Measurements from ENCODE around the gene MAP7.
"Not testable (repeated sequence)": the region's sequence is repeated elsewhere in the genome, so short reads cannot be mapped to it uniquely, and the experiment has no call there.

MAP7 gene

DNA sequence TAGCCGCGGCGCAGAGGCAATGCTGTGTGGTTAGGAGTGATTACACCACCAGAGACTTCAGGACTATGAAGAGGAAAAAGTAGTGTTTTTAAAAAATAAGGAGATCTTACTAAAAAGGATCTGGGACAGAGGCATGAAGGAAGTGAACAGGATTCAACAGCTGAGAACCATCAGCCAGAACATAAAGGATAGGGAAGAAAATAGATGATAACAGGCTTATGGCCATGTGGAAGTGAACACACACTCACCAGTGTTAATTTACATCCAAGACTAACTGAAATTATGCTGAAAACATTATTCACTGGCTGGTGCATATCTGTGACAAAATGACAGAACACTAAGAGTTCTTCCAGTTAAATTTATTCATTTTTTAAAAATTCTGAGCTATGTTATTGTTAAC lies 213.1 kb downstream of the MAP7 start:
- no peak for DNase-seq (ENCODE audit: low read depth)

DNA sequence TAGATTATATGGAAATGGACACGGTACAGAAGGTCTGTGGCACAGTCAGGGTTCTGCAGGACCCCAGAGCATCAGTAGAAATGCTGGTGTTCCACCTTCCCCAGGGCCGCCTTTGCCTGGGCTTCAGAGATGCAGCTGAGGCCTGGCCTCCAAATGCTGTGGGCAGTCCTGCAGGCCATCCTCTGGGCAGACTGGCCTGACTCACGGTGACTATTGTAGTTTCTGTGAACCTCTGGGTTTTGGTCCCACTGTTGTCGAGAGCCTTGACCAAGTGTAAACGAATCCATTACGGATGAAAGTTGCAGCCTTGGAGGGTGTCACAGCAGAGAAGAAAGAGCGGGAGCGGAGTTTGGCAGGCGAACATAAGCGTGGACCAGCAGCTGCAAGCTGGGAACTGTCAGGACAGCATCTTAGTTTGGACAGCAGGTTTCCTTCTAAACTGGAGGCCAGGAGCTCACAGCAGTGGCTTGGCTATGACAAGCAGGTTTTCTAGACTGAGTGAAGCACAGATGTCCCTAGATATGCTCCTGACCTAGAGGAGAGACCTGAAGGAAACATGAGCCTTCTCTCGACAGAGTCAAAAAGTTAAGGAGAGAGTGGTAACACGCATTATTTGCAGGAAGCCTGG lies 214.4 kb downstream of the MAP7 start:
- no peak for DNase-seq (ENCODE audit: low read depth)

DNA sequence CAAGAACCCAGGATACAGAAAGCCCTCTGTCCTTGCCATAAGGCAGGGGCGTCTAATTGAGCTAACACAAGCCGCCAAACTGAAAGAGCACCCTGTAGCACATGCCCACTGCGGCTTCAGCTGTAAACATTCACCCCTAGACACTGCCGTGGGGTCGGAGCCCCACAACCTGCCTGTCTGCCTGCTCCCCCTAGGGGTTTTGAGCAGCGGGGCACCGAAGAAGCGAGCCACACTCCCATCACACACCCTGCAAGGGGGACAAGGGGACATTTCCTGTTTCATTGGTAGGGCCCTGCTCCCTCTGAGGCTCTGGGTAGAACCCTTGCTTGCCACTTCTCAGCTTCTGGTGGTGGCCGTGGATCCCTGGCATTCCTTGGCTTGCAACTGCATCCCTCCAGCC lies 215.4 kb downstream of the MAP7 start:
- no peak for DNase-seq (ENCODE audit: low read depth)

- DNase-seq (ENCODE audit: low read depth), result no peak
Observed at GRCh38 chr6:136334465-136334846, 215.8 kb downstream of the MAP7 start.

GRCh38 chr6:136333824-136334464 lies 216.3 kb downstream of the MAP7 start:
- no peak for DNase-seq (ENCODE audit: low read depth)

- DNase-seq (ENCODE audit: low read depth), result no peak
Observed at GRCh38 chr6:136331461-136331860, 218.8 kb downstream of the MAP7 start.

- DNase-seq (ENCODE audit: low read depth), result no peak
Observed at GRCh38 chr6:136330634-136331033, 219.6 kb downstream of the MAP7 start.

- peak; percentile 7 for DNase-seq (ENCODE audit: low read depth)
Observed at GRCh38 chr6:136326038-136326553, 224.1 kb downstream of the MAP7 start.

DNA sequence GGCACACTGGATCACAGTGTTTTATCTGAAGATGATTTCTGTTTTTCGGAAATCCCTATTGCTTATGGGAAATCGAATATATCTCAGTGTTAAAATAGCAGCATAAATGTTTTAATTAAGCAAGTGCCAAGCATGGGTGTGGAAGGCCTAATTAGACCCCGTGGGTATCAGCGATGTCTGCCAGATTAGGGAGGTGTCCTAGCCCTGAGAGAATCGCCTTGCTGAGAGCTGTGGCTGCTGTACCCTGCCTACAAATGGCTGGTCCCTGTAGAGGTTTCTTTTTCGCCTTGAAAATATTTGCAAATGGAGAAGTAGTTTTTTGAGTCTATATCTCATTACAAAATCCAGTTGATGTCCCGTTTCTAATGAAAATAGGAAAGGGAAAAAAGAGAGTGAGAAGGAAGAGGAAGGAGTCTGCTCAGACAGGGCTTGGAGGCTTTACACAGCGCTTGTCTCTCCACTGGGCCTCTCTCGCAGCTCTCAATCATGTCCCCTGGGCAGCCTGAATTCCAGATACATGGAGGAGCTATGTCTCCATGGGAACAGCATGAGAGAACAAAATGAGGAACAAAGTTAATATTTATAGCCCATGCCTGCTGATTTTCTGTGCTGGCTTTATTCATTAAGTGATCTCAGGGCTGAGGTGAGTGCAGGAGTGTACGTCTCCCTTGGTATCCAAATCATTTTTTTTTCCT lies 225.4 kb downstream of the MAP7 start:
- DNase-seq (ENCODE audit: low read depth), result no peak

DNA sequence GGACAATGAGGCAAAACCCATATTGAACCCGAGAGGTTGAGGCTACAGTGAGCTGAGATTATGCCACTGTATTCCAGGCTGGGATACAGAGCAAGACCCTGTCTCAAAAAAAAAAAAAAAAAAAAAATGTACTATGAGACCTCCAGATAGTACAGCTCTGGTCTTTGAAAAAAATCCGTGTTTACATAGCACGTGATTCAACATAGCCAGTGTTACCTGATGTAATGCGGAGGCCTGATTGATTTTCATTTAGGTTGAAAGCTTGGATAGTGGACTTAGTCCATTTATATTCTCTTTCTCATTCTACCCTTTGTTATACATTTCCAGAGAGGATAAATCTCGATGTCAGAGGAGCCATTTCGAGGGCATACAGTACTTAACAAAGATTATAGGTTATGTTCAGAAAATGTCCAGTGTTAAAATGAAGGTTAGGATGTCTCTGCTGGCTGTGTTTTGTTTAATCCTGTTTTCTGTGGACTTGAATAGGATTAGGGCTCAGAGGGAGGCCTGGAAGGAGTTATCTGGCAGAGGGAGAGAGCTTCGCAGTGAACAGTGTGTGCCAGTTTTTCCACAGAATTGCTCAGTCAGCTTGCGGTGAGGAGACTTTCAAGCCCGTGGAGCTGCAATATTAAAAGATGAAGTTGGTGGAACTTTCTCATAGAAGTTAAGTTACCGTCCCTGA lies 226.7 kb downstream of the MAP7 start:
- no peak for DNase-seq (ENCODE audit: low read depth)

DNA sequence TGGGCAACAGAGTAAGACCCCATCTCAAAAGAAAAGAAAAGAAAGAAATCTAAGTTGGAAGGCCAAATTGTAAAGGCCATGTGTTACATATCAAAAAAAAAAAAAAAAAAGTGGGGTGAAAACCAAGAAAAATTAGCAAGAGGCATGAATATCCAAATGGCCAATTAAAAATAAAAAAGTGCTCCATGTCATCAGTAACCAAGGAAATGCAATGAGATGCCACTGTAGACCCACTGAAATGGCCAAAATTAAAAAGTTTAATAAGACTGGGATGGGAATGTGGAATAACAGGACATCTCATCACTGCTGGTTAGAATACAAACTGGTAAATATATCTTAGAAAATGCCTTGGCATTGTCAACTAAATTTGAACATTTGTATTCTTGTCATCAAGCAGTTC lies 230.5 kb downstream of the MAP7 start:
- no peak for DNase-seq (ENCODE audit: low read depth)

DNA sequence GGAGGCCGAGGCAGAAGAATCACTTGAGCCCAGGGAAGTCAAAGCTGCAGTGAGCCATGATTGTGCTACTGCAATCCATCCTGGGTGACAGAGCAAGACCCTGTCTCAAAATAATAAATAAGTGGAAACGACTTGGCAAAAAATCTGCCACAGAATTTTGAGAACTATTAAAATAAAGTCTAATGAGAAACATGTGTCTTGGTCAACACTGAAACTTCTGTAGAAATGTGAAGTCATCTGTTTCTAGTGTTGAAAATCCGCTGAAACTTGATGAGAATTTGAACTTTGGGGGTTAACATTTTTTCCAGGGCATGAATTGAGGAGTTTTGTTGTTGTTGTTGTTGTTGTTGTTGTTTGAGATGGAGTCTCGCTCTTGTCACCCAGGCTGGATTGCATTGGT lies 231.5 kb downstream of the MAP7 start:
- DNase-seq (ENCODE audit: low read depth), result no peak

DNA sequence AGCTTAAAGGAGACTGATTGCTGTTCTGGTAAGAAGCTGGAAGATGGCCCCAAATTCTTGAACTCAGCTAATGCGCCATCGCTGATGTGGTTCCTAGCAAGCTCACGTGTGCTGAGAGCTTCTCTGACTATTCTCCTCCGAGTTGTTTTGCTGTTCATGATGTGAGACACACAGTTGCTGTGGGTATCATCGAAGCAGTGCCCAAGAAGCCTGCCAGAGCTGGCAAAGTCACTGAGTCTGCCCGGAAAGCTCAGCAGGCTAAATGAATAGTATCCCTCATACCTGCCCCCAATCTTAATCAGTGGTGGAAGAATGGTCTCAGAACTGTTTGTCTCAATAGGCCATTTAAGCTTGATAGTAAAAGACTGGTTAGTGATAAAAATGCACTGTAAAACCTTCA lies 232.3 kb downstream of the MAP7 start:
- DNase-seq (ENCODE audit: low read depth), result no peak

GRCh38 chr6:136317021-136317694 lies 233.1 kb downstream of the MAP7 start:
- peak; percentile 76 for DNase-seq (ENCODE audit: low read depth)

- DNase-seq (ENCODE audit: low read depth), result no peak
Observed at GRCh38 chr6:136315594-136315993, 234.6 kb downstream of the MAP7 start.

DNA sequence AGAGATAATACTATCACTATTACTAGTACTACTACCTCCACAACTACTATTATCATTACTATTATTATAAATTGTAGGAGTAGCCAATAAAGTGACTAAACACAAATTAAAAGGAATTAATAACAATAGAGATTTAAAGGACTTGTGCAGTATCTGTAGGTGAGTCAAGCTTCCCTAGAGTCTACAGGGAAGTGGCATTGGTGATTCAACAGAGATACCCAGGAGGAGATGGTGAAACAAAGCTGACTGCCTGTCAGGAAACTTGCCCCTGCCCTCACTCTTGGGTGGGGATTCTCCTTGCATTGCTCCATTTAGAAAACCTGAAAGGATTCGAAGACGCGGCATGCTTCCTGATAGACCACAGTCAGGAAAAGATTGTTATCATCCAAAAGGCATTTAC lies 237.2 kb downstream of the MAP7 start:
- DNase-seq (ENCODE audit: low read depth), result no peak

GRCh38 chr6:136309729-136310311 lies 240.4 kb downstream of the MAP7 start:
- DNase-seq (ENCODE audit: low read depth), result no peak

DNA sequence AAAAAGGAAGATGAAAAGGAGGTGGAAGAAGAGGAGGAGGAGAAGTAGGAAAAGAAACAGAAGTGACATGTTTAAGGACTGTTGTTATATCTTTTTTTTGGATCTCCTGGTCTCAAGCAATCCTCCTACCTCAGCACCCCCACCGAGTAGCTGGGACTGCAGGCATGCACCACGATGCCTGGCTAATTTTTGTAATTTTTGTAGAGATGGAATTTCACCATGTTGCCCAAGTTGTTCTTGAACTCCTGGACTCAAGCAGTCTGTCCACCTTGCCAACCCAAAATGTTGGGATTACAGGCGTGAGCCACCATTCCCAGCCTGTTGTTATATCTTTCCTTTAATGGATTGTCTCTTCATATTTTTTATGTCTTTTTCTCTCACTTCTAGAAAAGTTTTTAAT lies 241.1 kb downstream of the MAP7 start:
- DNase-seq (ENCODE audit: low read depth), result no peak

DNA sequence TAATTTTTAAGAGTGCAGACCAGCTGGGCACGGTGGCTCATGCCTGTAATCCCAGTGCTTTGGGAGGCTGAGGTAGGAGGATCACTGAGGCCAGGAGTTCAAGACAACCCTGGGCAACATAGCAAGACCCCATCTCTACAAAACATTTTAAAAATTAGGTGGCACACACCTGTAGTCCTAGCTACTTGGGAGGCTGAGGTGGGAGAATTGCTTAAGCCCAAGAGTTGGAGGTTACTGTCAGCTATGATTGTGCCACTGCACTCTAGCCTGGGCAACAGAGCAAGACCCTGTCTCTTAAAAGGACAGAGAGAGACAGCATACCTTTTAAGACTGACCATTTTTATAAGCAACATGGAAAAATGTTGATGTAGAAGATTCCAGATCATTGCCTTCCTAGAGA lies 241.8 kb downstream of the MAP7 start:
- not testable (repeated sequence) for DNase-seq (ENCODE audit: low read depth)

DNA sequence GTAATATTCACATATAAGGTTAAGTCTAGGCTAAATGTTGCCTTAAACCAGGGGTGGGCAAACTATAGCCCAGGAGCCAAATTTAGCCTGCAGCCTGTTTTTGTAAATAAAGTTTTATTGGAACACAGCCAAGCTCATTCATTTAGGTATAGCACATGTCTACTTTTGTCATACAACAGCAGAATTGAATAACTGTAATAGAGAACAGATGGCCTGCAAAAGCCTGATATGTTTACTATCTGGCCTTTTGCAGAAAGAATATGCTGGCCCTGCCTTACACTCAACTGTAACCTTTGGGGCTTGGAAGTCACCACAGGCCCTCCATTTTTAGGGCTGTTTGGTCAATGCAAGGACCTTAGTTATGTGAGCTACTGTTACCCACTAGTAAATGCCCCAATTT lies 242.9 kb downstream of the MAP7 start:
- no peak for DNase-seq (ENCODE audit: low read depth)

DNA sequence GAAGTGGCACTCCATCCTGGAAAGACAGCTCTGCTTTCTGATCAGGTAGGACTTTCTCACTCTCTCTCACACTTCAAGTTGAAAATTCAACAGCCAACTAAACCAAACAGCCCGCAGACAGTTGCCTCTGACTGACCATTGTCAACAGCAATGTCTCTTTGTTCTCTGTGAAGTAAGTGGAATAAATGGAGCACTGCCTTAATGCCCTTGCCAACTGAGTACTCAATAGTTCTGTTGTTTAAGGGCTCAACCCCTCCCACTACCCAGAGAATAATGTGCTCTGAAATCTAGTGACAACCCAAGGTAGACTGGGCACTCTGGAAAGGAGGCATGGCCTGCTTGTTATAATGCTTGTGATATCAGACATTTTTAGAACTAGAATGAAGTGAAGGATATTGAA lies 243.8 kb downstream of the MAP7 start:
- no peak for DNase-seq (ENCODE audit: low read depth)

- no peak for DNase-seq (ENCODE audit: low read depth)
Observed at GRCh38 chr6:136304410-136304809, 245.8 kb downstream of the MAP7 start.

Measured in ELR (cell line).